SH-SY5Y (cell line): ENCODE results near the gene SNED1.

ENCODE experiments used
- GATA2 ChIP-seq: IDR thresholded peaks from 2 replicates; pipeline ENCODE4 v1.6.1; 2011; ENCODE audit warnings: mild to moderate bottlenecking, low read depth, low read length
- GATA3 ChIP-seq: IDR thresholded peaks from 2 replicates; pipeline ENCODE4 v1.6.1; 2011; ENCODE audit warnings: low read depth, mild to moderate bottlenecking, low read length, moderate library complexity

SNED1 gene

DNA sequence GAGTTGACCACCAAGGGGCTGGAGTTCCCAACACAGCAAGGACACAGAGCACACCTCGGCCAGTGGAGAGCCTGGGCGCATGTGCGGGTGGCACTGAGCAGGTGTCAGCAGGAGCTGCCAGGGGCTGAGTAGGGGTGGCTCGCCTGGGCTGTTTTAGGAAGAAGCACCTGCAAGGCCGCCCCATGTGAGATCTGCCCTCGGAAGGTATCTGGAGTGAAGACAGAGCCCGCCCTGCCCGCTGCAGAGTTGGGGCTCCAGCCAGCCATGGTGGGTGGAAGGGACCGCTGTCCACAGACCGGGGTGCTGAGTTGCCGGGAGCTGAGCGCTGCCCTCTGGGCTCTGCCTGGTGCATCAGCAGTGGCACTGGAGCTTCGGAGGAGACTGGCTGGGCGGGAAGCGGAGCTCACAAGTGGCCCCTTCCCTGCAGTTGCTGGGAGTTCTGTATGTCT lies 68.5 kb downstream of the SNED1 start:
- TF ChIP-seq GATA3: no peak
- TF ChIP-seq GATA2: no peak

DNA sequence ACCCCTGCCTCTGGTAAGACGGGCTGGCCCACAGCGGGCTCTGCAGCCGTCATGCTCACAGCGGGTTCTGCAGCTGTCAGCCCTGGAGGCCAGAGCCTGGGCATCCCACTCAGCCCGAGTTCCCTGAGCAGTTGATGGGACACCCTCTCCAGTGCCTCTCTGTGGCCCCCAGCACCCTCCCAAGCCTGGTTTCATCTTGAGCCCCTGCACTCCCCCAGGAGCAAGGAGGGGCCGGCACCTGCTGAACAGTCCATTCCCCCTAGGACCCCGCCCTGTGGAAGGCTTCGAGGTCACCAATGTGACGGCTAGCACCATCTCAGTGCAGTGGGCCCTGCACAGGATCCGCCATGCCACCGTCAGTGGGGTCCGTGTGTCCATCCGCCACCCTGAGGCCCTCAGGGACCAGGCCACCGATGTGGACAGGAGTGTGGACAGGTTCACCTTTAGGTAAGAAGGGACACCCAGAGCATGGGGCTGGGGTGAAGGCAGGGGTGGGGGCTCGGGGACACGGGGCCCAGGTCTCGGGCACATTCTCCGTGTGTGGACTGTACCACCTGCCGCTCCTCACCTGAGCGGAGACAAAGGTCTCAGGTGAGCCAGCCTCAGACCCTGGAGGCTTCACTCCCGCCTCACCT lies 69.2 kb downstream of the SNED1 start:
- TF ChIP-seq GATA3 (no peak), GATA2 (no peak)

DNA sequence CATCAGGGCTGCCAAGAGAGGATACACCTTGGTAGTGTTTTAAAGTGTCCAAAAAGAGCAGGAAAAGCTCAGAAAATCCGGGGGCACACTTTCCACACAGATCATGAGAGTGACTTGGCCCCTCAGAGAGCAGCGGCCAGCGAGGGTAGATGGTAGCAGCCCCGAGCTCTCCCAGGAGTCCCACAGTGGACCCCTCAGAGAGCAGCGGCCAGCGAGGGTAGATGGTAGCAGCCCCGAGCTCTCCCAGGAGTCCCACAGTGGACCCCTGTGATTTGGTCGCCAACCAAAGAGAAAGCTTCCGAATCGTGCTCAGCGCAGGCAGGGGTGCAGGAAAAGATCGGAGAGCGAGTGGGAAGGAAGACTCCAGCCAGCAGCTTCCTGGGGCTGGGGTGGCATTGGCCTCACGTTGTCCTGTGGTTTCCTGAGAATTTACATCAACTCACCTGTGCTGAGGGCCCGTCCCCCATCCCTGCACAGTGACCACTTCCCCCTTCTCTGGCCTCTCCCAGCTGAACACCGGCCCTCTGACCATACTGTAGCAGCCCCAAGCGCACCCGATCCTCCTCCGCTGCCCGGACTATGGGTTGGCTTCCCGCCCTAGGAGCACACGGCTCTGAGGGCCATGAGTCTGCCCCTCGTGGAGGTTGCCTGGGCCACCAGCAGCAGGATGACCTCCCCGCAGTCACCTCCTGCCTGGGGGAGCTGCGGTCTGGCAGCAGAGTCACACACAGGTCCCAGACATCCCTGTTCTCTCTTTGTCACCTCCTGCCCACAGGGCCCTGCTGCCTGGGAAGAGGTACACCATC lies 69.9 kb downstream of the SNED1 start:
- TF ChIP-seq GATA3 (no peak), GATA2 (no peak)

- TF ChIP-seq GATA2 (no peak), GATA3 (no peak)
Observed at GRCh38 chr2:241068942-241069810, 70.8 kb downstream of the SNED1 start.

DNA sequence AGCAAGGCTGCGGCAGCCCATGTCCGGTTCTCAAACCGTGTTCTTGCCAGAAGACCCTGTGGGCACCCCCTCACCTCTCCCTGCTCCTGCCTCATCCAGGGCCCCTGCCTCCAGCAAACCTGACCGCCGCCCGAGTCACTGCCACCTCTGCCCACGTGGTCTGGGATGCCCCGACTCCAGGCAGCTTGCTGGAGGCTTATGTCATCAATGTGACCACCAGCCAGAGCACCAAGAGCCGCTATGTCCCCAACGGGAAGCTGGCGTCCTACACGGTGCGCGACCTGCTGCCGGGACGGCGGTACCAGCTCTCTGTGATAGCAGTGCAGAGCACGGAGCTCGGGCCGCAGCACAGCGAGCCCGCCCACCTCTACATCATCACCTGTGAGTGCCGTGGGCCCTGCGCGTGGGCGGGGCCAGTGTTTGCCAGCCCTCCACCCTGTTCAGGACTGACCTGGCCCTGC lies 71.4 kb downstream of the SNED1 start:
- TF ChIP-seq GATA3 (no peak), GATA2 (no peak)

- TF ChIP-seq GATA2 (no peak), GATA3 (no peak)
Observed at GRCh38 chr2:241070361-241070760, 71.9 kb downstream of the SNED1 start.

DNA sequence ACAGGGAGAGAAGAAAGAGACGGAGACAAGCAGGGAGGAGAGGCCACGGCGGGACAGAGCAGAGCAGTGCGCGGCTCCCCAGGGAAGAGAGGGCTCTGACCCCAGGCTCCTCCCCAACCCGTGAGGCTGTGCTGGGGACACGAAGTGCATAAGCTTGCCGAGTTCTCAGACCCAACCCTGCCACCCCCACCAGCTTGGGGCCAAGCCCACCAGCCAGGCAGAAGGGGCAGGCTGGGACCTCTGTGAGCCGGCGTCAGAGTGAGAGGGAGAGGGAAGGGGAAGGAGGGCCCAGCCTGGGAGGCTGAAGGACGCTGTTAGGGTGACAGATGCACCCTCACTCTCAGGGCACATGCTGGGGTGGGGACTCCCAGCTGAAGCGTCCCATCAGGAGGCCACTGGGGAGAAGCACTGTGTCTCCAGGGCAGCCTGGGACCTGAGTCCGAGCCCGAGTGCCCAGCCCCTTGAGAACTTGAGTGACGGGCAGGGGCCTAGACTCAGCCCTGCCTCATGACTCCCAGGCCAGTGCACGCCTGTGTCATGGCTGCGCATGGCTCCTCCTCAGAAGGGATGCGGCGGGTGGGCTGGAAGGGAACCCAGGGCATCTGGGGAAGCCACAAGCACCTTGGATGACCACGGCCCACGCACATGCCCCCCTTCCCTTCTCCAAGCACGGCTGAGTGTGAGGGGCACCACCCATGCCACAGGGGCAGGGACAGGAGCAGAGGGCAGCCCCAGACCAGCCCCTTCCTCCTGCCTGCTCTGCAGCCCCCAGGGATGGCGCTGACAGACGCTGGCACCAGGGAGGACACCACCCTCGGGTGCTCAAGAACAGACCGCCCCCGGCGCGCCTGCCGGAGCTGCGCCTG lies 72.6 kb downstream of the SNED1 start:
- no peak for TF ChIP-seq GATA2
- TF ChIP-seq GATA3: no peak

DNA sequence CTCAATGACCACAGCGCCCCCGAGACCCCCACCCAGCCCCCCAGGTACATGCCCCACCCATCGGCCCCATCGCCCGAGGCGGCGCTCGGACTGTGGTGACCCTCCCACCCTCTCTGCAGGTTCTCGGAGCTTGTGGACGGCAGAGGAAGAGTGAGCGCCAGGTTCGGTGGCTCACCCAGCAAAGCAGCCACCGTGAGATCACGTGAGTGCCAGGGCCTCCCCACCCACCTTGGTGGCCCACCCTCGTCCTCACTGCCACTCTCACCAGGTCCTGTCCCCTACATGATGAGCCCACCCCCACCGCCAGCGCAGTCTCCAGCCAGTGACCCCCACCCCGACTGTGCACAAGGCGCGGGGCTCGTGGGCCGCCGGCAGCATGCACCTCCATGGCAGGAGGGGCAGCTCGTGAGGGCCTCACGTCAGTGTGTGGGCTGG lies 73.3 kb downstream of the SNED1 start:
- TF ChIP-seq GATA2: no peak
- no peak for TF ChIP-seq GATA3

GRCh38 chr2:241072151-241072550 lies 73.7 kb downstream of the SNED1 start:
- no peak for TF ChIP-seq GATA2

GRCh38 chr2:241072553-241073165 lies 74.2 kb downstream of the SNED1 start:
- TF ChIP-seq GATA3: no peak
- TF ChIP-seq GATA2: no peak

- TF ChIP-seq GATA2 (no peak), GATA3 (no peak)
Observed at GRCh38 chr2:241073166-241074064, 75.0 kb downstream of the SNED1 start.
